ENCODE measurements around the gene HCN2. TPM values are rescaled to one million over a fixed set of nuclear protein-coding genes. Genes with fewer than 3 reads are reported as not detected.
A peak's percentile ranks its signal among the peaks of the same experiment; 100 is the strongest.

Gene HCN2
- total RNA-seq, 1 experiment from 2014 or later = 13.1 TPM

DNA sequence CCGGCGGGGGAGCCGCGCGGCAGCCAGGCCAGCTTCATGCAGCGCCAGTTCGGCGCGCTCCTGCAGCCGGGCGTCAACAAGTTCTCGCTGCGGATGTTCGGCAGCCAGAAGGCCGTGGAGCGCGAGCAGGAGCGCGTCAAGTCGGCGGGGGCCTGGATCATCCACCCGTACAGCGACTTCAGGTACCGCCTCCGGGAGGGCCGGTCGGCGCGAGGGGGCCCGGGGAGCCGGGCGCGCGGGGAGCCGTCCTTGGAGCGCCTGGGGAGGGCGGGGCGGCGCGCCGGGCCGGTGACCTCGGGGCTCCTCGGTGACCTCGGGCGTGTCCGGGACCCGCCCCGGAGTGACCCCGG is 690 bp downstream of the HCN2 start:
- H3K9me3 ChIP-seq (ENCODE audit: low read depth, low read length, poor library complexity, severe bottlenecking) = no peaks in the 10 kb centered on the region
- H3K4me3 ChIP-seq (ENCODE audit: low read depth, low read length, poor library complexity, severe bottlenecking) = peak overlapping the region; percentile 50
- no peak for TF ChIP-seq EZH2 (IDR thresholded peaks at IDR 0.05; ENCODE audit: borderline replicate concordance, low read depth, low read length, poor library complexity, severe bottlenecking)
- no peak for TF ChIP-seq CTCF (conservative IDR thresholded peaks at IDR 0.05; ENCODE audit: low read depth, low read length)
- no peaks in the 10 kb centered on the region for H3K36me3 ChIP-seq (ENCODE audit: insufficient read depth, low read length, poor library complexity, severe bottlenecking)
- H3K4me1 ChIP-seq (ENCODE audit: insufficient read depth, low read length, poor library complexity, severe bottlenecking) = peaks cover 23% of the 10 kb centered on the region
- no TSS peak for BruUV-seq (replicated peaks)
- H3K27ac ChIP-seq (ENCODE audit: low read depth, low read length, poor library complexity, severe bottlenecking) = no peak overlapping the region
- CTCF ChIA-PET = no interaction called here
- intact Hi-C loops (cut with micrococcal nuclease; ENCODE audit: unreplicated experiment) = no loop called here
- POLR2A ChIA-PET (ENCODE audit: low non-redundant PET) = no interaction called here
- DNase-seq (ENCODE audit: low spot score) = peak; percentile 71
- H3K27me3 ChIP-seq (replicated peaks; ENCODE audit: insufficient read depth, low read depth, low read length, poor library complexity) = no peaks in the 10 kb centered on the region

DNA sequence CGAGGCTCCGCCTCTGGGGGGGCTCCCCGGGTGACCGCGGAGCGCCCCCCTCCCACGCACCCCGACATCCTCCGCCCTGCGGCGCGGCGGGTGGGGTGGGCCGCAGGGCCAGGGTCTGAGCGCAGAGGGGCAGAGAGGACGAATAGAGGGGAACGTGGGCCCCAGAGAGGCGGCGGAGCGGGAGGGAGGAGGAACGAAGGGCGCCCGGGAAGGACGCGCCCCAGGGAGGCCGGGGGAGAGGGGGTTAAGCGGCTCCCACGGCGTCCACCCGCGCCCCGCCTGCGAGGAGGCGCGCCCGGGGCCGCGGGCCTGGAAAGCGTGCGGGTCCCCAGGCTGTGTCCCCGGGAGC is 1.0 kb downstream of the HCN2 start:
- no peak for DNase-seq (ENCODE audit: low spot score)
- intact Hi-C loops (cut with micrococcal nuclease; ENCODE audit: unreplicated experiment) = no loop called here
- BruUV-seq (replicated peaks) = no TSS peak
- ChIA-PET POLR2A (ENCODE audit: low non-redundant PET) (no interaction called here), CTCF (no interaction called here)
- no peaks in the 10 kb centered on the region for H3K9me3 ChIP-seq (ENCODE audit: low read depth, low read length, poor library complexity, severe bottlenecking)
- H3K4me1 ChIP-seq (ENCODE audit: insufficient read depth, low read length, poor library complexity, severe bottlenecking) = peaks cover 23% of the 10 kb centered on the region
- TF ChIP-seq EZH2 (IDR thresholded peaks at IDR 0.05; ENCODE audit: borderline replicate concordance, low read depth, low read length, poor library complexity, severe bottlenecking) (no peak), CTCF (conservative IDR thresholded peaks at IDR 0.05; ENCODE audit: low read depth, low read length) (no peak)
- no peaks in the 10 kb centered on the region for H3K36me3 ChIP-seq (ENCODE audit: insufficient read depth, low read length, poor library complexity, severe bottlenecking)
- H3K27ac ChIP-seq (ENCODE audit: low read depth, low read length, poor library complexity, severe bottlenecking) = no peak overlapping the region
- no peaks in the 10 kb centered on the region for H3K27me3 ChIP-seq (replicated peaks; ENCODE audit: insufficient read depth, low read depth, low read length, poor library complexity)
- peak overlapping the region; percentile 50 for H3K4me3 ChIP-seq (ENCODE audit: low read depth, low read length, poor library complexity, severe bottlenecking)

DNA sequence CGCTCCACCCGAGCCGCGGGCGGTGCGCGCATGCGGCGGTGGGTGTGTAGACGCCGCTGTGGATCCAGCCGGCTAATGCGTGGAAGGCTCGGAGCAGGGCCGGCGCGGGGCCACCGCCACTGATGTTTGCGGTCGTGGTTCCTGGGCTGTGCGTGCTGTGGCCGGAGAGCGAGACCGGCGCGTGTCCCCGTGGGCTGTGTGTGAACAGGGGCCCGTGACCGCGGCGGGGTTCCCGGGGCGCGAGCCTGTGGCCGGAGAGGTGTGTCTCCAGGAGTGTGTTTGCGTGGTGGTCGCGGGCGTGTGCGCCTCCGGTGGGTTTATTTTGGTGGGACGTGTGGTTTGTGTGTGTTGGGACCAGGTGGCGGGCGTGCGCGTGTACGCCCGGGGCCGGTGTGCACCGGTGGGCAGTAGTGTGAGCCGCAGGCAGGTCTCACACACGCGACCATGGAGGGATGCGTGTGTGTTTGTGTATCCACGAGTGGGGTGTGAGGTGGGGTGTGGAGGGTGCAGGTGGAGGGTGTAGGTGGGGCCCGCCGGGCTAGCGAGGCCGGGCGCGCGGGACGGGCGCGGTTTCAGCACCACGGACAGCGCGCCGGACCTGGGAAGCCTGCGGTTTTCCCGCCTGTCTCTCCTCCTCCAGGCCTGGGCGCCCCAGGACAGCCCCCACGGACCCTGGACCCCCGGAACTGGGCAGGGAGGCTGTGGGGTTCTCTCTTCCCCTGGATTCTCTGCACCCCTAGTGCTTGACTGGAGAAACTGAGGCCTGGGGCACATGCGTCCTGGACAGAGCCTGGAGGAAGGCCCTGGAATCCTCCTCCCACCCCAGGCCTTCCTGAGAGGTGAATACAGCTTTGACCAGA is 1.6 kb downstream of the HCN2 start:
- ChIA-PET POLR2A (ENCODE audit: low non-redundant PET) (no interaction called here), CTCF (no interaction called here)
- intact Hi-C loops (cut with micrococcal nuclease; ENCODE audit: unreplicated experiment) = no loop called here
- Histone ChIP-seq H3K27me3 (replicated peaks; ENCODE audit: insufficient read depth, low read depth, low read length, poor library complexity) (no peaks in the 10 kb centered on the region), H3K4me3 (ENCODE audit: low read depth, low read length, poor library complexity, severe bottlenecking) (peak overlapping the region; percentile 50), H3K9me3 (ENCODE audit: low read depth, low read length, poor library complexity, severe bottlenecking) (no peaks in the 10 kb centered on the region), H3K27ac (ENCODE audit: low read depth, low read length, poor library complexity, severe bottlenecking) (no peak overlapping the region), H3K36me3 (ENCODE audit: insufficient read depth, low read length, poor library complexity, severe bottlenecking) (no peaks in the 10 kb centered on the region), H3K4me1 (ENCODE audit: insufficient read depth, low read length, poor library complexity, severe bottlenecking) (peaks cover 23% of the 10 kb centered on the region)
- TF ChIP-seq CTCF (conservative IDR thresholded peaks at IDR 0.05; ENCODE audit: low read depth, low read length) = no peak
- no peak for TF ChIP-seq EZH2 (IDR thresholded peaks at IDR 0.05; ENCODE audit: borderline replicate concordance, low read depth, low read length, poor library complexity, severe bottlenecking)
- BruUV-seq (replicated peaks) = no TSS peak
- DNase-seq (ENCODE audit: low spot score) = no peak

Measured in A673 (cell line).